HEK293T (cell line): ENCODE results near the gene EXOC6B.

Experiments
- CTCF ChIA-PET: fragments of 350-600 bp; formaldehyde crosslinking; extraction: SDS; loops from one replicate; lab custom pipeline; 2021; ENCODE audit warnings: antibody characterized with exemption, inconsistent platforms; lab: Yijun Ruan, JAX
- POLR2A ChIA-PET: fragments of 350-600 bp; formaldehyde crosslinking; extraction: SDS; loops from one replicate; lab custom pipeline; 2020; ENCODE audit warnings: antibody characterized with exemption, inconsistent platforms; lab: Yijun Ruan, JAX
- DNase-seq: peaks from one replicate; pipeline ENCODE4 v3.0.0; 2012; ENCODE audit warnings: mixed read lengths; ENCODE audit errors: extremely low spot score
- ARNT ChIP-seq: fragments of 450-650 bp; IDR thresholded peaks from 2 replicates; pipeline ENCODE4 v1.6.1; 2017; ENCODE audit warnings: mild to moderate bottlenecking
- BHLHE40 ChIP-seq: fragments of 450-650 bp; IDR thresholded peaks from 2 replicates; pipeline ENCODE4 v1.6.1; 2016; ENCODE audit warnings: mild to moderate bottlenecking, moderate library complexity, borderline replicate concordance
- CTBP1 ChIP-seq: fragments of 450-650 bp; IDR thresholded peaks from 2 replicates; pipeline ENCODE4 v1.6.1; 2016; ENCODE audit warnings: borderline replicate concordance
- ELF4 ChIP-seq: fragments of 450-650 bp; IDR thresholded peaks from 2 replicates; pipeline ENCODE4 v1.6.1; 2017; ENCODE audit warnings: antibody characterized with exemption
- FOXA1 ChIP-seq: fragments of 450-650 bp; IDR thresholded peaks from 2 replicates; pipeline ENCODE4 v1.6.1; 2016; ENCODE audit warnings: mild to moderate bottlenecking
- FOXK2 ChIP-seq: fragments of 450-650 bp; IDR thresholded peaks from 2 replicates; pipeline ENCODE4 v1.6.1; 2016; ENCODE audit warnings: mild to moderate bottlenecking
- FOXM1 ChIP-seq: fragments of 450-650 bp; IDR thresholded peaks from 2 replicates; pipeline ENCODE4 v1.6.1; 2017; ENCODE audit warnings: mild to moderate bottlenecking, borderline replicate concordance
- HDGF ChIP-seq: fragments of 450-650 bp; IDR thresholded peaks from 2 replicates; pipeline ENCODE4 v1.6.1; 2017; ENCODE audit warnings: antibody characterized with exemption, borderline replicate concordance
- L3MBTL2 ChIP-seq: fragments of 450-650 bp; conservative IDR thresholded peaks from 2 replicates; pipeline ENCODE4 v1.6.1; 2016; ENCODE audit warnings: mild to moderate bottlenecking
- LEF1 ChIP-seq: fragments of 450-650 bp; IDR thresholded peaks from 2 replicates; pipeline ENCODE4 v1.6.1; 2017; ENCODE audit warnings: mild to moderate bottlenecking, borderline replicate concordance
- NFRKB ChIP-seq: fragments of 450-650 bp; IDR thresholded peaks from 2 replicates; pipeline ENCODE4 v1.6.1; 2016; ENCODE audit warnings: mild to moderate bottlenecking, moderate library complexity
- SP1 ChIP-seq: fragments of 450-650 bp; IDR thresholded peaks from 2 replicates; pipeline ENCODE4 v1.6.1; 2017
- SUZ12 ChIP-seq: fragments of 450-650 bp; IDR thresholded peaks from 2 replicates; pipeline ENCODE4 v1.6.1; 2016; ENCODE audit warnings: mild to moderate bottlenecking
- TARDBP ChIP-seq: fragments of 450-650 bp; IDR thresholded peaks from 2 replicates; pipeline ENCODE4 v1.6.1; 2016
- ZNF384 ChIP-seq: fragments of 450-650 bp; IDR thresholded peaks from 2 replicates; pipeline ENCODE4 v1.6.1; 2016
- TF ChIP-seq, protein P1 (sequence below): fragments of 450-650 bp; IDR thresholded peaks from 2 replicates; pipeline ENCODE4 v1.6.1; 2016

The EXOC6B gene

DNA sequence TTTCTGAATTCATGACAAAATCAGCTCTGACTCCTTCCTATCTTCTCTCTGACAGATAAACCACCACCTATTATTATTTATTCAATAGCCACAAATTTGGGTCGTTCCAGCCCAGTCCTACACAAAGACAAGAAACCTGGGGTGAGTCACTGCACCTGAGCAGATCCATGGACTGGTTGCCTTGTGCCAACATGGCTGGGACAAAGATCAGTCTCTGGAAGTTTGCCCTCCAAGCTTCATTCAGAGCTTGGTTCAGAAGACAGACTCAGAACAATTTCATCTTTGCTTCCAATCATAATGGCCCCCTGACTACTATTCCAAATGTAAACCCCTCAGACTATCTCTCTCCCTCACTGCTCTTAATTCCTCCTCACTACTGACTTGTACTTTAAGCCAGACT is 9.6 kb upstream of the EXOC6B start:
- CTCF ChIA-PET: no interaction called here
- DNase-seq: no peak
- POLR2A ChIA-PET: interaction anchor here (1.8 kb wide), 1 partner anchor 11 kb away, joined by 5 read pairs; no protein-coding TSS in a partner anchor
- TF ChIP-seq L3MBTL2 (no peak), NFRKB (no peak), LEF1 (no peak), CTBP1 (no peak), BHLHE40 (no peak)
- TF ChIP-seq, protein P1, sequence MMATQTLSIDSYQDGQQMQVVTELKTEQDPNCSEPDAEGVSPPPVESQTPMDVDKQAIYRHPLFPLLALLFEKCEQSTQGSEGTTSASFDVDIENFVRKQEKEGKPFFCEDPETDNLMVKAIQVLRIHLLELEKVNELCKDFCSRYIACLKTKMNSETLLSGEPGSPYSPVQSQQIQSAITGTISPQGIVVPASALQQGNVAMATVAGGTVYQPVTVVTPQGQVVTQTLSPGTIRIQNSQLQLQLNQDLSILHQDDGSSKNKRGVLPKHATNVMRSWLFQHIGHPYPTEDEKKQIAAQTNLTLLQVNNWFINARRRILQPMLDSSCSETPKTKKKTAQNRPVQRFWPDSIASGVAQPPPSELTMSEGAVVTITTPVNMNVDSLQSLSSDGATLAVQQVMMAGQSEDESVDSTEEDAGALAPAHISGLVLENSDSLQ: no peak

DNA sequence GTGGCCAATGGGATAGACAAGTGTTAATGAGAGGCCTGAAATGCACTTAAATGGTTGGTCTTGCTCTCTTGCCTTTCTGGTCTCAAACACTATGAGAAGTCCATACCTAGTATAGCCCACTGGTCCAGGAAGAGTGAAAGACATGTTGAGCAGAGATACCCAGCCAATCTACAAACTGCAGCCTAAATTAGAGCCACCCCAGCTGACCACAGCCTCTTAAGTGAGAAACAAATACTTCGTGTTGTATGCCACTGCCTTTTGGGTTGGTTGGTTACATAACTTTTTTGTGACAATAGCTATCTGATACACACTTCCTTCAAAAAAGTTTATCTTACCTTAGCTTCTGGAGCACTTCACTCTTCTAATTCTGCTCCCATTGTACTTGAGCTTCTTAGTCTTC is 8.8 kb upstream of the EXOC6B start:
- CTCF ChIA-PET: no interaction called here
- no peak for DNase-seq
- POLR2A ChIA-PET: interaction anchor here (1.8 kb wide), 1 partner anchor 10 kb away, joined by 5 read pairs; no protein-coding TSS in a partner anchor
- TF ChIP-seq NFRKB (no peak), LEF1 (no peak), TARDBP (no peak), SP1 (no peak), FOXM1 (no peak), CTBP1 (no peak), L3MBTL2 (no peak), ARNT (no peak)
- TF ChIP-seq, protein P1: no peak

DNA sequence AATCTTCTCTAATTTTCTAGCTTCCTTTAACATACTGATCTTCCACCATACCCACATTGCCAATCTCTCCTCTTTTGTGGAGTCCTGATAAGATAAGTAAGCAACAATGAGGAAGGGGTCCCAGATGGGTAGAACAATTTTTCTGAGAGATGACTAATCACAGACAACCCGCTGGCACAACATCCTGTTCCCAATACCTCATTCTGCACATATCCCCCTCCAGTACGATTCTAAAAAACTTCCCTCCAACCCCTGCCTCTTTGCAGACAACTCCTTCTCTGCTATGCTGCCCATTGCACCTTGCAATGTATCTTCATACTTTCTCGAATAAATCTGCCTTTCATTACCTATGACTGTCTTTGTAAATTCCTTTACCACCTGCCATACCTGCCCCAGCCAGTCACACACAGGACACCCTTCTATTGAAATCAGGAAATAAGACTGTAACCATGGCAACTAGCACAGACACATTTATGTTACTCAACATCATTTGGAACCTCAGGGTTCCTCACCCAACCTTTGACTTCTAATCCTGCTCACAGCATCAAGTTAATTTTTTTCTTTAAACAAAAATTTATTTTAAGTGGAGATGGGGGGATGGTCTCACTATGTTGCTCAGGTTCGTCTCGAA is 7.4 kb upstream of the EXOC6B start:
- POLR2A ChIA-PET: interaction anchor here (1.8 kb wide), 1 partner anchor 9 kb away, joined by 5 read pairs; no protein-coding TSS in a partner anchor
- CTCF ChIA-PET: interaction anchor here (0.6 kb wide), 1 partner anchor 11 kb away, joined by 3 read pairs; no protein-coding TSS in a partner anchor
- DNase-seq: no peak
- TF ChIP-seq TARDBP: no peak
- TF ChIP-seq LEF1: no peak
- TF ChIP-seq SP1: no peak
- TF ChIP-seq FOXM1: no peak

DNA sequence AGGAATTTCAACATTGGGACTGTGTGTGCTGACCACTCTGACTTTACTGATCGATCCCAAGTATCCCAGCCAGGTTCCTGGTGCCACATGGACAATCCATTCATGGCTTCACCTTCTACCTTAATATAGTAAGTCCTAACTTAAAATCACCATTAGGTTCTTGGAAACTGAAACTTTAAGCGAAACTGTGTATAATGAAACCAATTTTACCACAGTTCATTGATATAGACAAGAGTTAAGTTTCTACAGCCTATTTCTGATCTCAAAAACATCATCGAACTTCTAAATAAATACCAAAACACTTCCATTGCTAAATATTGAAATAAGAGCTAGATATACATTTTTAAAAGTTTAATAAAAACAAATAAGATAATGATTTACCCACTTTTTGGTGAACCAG is 4.4 kb upstream of the EXOC6B start:
- ChIA-PET POLR2A (no interaction called here), CTCF (interaction anchor here (0.6 kb wide), 1 partner anchor 1140 kb away, joined by 3 read pairs; no protein-coding TSS in a partner anchor)
- TF ChIP-seq HDGF (no peak), ZNF384 (no peak), ELF4 (no peak), NFRKB (no peak), CTBP1 (no peak), FOXM1 (no peak), BHLHE40 (no peak), L3MBTL2 (no peak), LEF1 (no peak), FOXK2 (no peak), ARNT (no peak), SP1 (no peak), TARDBP (no peak), SUZ12 (no peak), FOXA1 (no peak)
- TF ChIP-seq, protein P1: no peak
- DNase-seq: no peak

DNA sequence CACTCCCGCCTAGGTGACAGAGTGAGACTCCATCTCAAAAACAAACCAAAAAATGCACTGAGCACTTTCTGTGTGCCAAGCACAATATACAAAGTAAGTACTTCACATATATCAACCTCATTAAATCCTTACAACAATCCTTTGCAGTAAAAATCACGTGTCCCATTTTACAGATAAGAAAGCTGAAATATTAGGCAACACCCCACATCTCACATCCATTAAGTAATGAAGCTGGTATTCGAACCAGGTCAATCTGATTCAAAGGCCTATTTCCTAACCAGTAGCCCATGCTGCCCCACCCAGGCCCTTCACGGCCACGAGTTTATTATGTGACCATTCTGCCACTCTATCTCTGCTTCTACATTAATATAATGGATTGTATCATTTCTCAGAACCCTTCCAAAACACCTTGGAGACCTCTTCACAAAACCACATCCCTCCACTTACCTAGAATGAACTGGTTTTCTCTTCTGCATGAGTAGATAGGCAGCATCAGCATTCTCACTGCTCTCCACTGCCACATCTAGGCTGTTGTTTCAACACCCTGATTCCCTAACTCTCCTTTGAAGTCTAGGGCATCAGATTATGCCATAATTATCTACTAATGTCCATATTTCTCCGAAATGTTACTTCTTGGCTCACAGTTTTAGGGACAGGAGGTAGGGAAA is 3.1 kb upstream of the EXOC6B start:
- no peak for DNase-seq
- CTCF ChIA-PET: no interaction called here
- POLR2A ChIA-PET: no interaction called here
- TF ChIP-seq ELF4: no peak
- TF ChIP-seq L3MBTL2: no peak
- TF ChIP-seq ZNF384: no peak
- TF ChIP-seq, protein P1: no peak
- TF ChIP-seq SP1: no peak
- no peak for TF ChIP-seq FOXK2
- no peak for TF ChIP-seq FOXM1
- TF ChIP-seq ARNT: no peak
- TF ChIP-seq FOXA1: no peak
- no peak for TF ChIP-seq LEF1
- TF ChIP-seq TARDBP: no peak
- no peak for TF ChIP-seq CTBP1
- no peak for TF ChIP-seq HDGF
- no peak for TF ChIP-seq NFRKB
- no peak for TF ChIP-seq SUZ12
- TF ChIP-seq BHLHE40: no peak
